Left kidney (tissue), 2 donors: ENCODE results near the gene SAMMSON. TPM values are rescaled to one million over a fixed set of nuclear protein-coding genes. Genes with fewer than 3 reads are reported as not detected.

Experiments used
- DNase-seq: peaks from one replicate; pipeline ENCODE4 v3.0.0-alpha.2; 2013
- polyA plus RNA-seq: library from polyadenylated mRNA; unstranded; fragments of 120-200 nt; gene quantifications from one replicate; pipeline ENCODE4 v1.2.1, GENCODE V29; 2013; ENCODE audit not compliant: insufficient read length

Gene SAMMSON
- polyA plus RNA-seq, 1 donor, result not detected

DNA sequence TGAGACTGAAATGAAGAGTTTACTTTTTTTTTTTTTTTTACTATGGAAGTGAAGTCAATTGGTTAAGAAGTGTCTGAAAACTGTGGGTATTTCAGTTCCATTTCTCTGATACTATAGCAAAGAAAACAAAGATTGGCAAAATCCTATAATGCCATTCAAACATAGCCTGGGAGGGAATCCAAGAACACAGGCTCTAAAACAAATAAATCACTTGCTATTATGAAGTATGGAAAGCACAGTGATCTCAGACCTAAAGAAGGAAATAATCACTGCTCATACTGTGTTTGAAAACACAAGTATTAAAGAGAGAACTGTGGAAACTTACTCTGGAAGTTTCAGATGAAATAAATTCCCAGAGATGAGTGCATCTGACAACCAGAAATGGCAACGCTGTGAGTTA lies 12.0 kb downstream of the SAMMSON start:
- no peak for DNase-seq

- DNase-seq, result no peak
Measured at GRCh38 chr3:70020906-70021660, 21.6 kb downstream of the SAMMSON start.

DNA sequence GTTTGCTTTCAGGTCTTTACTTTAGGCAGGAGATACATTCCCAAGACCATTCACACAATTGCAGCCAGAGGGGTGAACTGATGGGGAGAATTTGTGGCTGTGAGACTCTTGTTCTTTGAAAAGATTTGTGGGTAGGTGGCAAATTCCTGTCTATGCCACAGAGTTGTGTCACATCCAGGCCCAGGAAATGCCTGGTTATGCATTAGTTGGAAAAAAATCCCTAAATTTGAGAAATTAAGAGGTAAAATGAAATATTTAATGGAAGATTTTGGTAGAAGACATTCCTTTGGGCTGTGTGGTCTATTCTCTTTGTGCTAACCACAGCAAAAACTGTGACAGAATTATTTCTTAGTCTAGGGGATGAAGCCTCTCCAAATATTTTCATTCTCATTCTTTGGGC lies 28.8 kb downstream of the SAMMSON start:
- DNase-seq, result no peak

DNA sequence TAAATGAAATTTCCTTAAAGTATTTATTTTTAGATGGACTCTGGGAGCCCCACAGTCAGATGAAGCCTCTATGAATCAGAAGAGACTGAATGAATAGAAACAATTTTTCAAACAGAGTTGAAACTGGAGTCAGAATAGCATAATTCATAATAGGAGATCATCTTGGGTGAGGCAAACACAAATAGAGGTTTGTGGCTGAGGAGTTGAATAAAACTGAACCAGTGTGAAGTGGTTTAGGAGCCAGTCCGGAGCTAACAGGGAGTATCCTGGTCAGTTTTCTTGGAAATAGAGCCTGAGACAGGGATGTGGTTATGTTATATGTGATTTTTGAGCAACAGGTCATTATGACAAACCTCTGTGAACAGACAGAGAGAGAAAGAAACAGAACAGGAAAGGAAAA lies 39.2 kb downstream of the SAMMSON start:
- no peak for DNase-seq

GRCh38 chr3:70040386-70040785 lies 40.9 kb downstream of the SAMMSON start:
- no peak for DNase-seq

DNA sequence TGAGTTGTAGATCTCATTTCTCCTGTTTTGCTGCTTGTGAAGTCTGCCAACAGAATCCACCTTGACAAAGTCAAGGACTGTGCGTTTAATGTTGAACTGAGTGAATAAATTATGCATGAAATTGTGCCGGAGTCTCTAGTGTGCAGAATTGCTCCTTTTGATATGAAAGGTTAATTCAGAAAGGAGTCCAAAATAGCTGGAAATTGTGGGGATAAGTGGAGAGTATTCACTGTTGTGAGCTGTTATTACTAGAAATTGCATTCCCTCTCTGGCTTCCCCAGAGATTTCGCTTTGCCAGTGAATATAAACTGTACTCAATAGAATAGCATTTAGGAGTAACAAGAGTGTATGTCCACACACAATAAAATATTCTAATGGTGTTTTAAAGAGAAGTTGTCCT lies 43.1 kb downstream of the SAMMSON start:
- DNase-seq, result no peak

DNA sequence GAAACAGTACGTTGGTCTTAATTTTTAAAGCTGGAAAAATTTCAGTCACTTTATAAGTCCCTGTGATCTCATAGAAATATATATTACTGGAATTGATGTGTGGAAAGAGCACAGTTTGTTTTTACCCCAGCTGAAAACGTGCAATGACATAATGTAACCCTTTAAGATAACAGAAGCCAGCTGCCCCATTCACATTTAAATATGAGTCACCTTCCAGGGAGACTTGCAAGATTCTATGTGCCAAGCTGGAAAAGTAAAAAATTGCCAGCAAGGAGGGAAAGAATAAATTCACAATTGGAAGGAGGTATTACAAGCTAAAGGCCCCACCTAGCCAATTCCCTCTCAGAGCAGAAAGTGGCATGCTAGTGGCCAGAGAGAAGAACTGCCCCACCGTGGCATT lies 50.2 kb downstream of the SAMMSON start:
- no peak for DNase-seq

GRCh38 chr3:70053293-70053692 lies 53.8 kb downstream of the SAMMSON start:
- DNase-seq, result no peak

DNA sequence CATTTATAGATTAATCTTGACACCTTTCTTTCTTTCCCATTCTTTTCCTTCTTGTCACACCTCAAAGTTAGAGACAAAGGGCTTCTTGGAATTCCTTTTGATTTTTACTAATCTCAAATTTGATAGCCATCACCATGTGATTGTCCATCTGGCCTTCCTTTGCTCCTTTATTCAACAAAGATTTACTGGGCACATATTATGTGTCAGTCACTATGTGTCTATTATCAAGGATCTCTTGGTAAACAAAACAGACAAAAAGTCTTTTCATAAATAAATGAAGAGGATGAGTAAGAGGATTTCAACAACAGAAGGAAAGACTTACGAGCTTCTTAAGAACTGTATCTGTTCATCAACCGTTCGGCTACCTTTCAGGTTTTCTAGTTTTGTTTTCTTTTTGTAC lies 56.5 kb downstream of the SAMMSON start:
- DNase-seq, result no peak

- DNase-seq, result no peak
Measured at GRCh38 chr3:70057426-70057825, 57.9 kb downstream of the SAMMSON start.

- no peak for DNase-seq
Measured at GRCh38 chr3:70061096-70061495, 61.6 kb downstream of the SAMMSON start.

DNA sequence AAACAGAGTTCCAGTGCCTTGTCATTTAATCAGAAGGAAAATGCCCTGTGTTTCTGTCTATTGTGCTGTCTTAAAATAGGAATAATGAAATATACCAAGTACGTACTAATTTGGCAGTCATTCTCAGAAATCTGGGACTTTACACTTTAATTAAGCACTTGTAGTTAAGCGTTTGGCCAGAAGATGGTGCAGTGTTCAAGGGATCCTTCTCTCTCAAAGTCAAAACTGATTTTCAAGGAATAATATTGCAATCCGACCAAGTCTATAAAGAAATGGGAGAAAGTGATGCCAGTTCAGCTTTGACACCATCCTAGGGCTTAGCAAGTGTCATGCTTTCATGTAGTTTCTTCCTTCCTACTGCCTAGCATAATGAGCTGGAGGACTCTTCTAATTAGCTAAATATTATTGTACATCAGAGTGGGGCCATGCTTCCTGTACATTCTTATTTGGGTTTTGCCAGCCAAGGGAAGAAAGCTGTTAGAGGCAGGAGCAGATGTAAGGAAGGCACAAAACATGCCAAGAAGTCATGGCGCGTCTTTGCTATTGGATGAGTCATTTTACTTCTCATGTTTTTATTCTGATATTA lies 64.8 kb downstream of the SAMMSON start:
- peak; percentile 51 for DNase-seq

DNA sequence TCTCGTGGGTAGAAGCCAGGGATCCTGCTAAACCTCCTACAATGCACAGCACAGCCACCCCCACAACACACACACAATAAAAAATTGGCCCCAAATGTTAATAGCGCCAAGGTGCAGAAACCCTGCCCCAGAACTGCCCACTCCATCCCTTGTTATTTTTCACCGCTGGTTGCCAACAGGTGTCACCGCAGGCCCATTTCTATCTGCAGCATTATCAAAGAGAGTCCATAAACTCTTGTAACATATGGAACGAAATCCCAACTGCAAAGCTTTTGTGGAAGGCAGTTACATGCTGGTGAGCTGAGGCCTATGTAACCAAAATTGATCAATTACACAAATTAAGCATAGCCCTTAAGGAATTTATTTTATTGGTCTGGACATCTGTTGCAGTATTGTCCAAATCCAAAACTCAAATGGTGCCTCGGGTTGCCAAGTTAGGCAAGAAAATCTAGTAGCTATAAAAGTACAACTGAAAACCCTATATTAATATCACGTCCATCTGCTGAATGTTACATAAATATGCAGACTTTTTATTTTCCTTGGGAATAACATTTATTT lies 66.2 kb downstream of the SAMMSON start:
- DNase-seq, result no peak

GRCh38 chr3:70067860-70068521 lies 68.5 kb downstream of the SAMMSON start:
- no peak for DNase-seq

- DNase-seq, result no peak
Measured at GRCh38 chr3:70069557-70069956, 70.0 kb downstream of the SAMMSON start.

DNA sequence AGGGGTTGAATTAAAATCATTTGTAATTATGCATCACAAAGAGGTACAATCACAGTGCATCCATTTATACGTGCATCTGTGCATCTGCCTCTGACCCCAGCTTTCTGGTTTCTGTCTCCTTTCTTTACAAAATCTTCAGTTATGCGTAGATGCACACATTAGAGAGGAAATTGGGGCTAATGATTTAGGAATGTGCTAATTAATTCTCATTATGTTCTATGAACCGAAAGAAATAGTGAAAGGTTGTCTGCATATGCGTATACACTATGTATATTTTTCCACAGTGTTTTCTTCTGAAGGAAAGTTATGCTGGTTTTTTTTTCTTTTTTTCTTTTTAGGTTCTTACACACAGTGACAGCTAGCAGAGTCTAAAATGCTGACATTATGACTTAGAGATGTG lies 71.6 kb downstream of the SAMMSON start:
- DNase-seq, result no peak

- peak; percentile 25 for DNase-seq
Measured at GRCh38 chr3:70072180-70072579, 72.6 kb downstream of the SAMMSON start.

GRCh38 chr3:70072754-70073153 lies 73.2 kb downstream of the SAMMSON start:
- DNase-seq, result no peak

GRCh38 chr3:70075101-70075500 lies 75.6 kb downstream of the SAMMSON start:
- no peak for DNase-seq

GRCh38 chr3:70076396-70076795 lies 76.9 kb downstream of the SAMMSON start:
- no peak for DNase-seq

DNA sequence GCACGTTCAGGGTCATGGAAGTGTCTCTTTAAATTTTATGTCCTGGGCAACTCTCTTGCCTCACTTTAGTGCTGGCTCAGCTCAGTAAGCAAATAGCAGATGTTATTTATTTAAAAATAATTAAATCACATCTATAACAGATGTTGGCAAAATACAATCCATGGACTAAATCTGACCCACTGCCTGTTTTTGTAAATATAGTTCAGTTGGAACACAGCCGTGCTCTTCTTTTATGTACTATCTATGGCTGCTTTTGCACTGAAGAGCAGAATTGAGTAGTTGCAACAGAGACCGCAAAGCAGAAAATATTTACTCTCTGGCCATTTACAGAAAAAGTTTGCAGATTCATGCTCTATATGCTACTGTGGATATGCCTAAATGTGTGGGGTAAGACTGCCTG lies 79.2 kb downstream of the SAMMSON start:
- DNase-seq, result no peak

DNA sequence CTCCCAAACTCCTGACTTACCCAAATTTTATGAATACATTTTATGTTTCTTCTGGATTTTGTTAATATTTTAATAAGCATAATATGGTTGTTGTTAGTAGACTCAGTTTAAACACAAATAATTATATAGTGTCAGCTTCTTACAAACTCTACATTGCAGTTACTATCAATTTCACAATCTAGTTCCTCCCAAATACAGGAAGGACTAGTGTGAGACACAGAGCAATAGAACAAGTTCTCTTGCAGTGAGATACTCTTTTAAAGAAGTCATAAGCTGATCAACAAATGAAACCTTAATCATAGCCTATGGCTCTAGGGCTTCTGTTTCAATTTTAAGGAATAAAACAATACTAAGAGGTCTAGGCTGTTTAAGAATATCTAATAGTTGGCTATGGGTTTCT lies 86.1 kb downstream of the SAMMSON start:
- no peak for DNase-seq

DNA sequence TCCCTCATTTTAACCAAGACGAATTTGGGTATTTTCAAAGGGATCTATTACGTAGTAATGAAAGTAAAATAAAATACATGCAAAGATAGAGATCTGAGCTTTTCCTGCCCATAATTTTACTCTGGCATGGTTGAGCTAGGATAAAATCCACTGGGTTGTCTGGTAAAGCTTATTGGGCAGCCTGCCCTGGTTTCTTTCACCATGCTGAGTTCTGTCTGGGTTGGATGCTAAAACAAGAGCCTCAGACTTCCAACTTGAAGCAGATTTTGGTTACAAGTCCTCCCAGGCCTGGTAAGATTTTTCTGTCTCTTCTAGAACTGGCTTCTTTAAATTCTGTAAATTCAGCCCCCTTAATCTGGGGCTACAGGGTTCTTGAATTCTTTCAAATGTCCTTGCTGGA lies 86.8 kb downstream of the SAMMSON start:
- DNase-seq, result no peak
